HEK293 (cell line): Measurements from ENCODE around the gene AKT3.

Experiments used
- CTCF ChIA-PET: fragments of 350-600 bp; formaldehyde crosslinking; extraction: SDS; loops from one replicate; lab custom pipeline; 2021; ENCODE audit warnings: antibody characterized with exemption; lab: Yijun Ruan, JAX
- POLR2A ChIA-PET: fragments of 300-600 bp; formaldehyde crosslinking; extraction: SDS; loops from one replicate; lab custom pipeline; 2020; ENCODE audit warnings: antibody characterized with exemption, inconsistent platforms; lab: Yijun Ruan, JAX
- H3K27ac ChIP-seq: fragments of 200-500 bp; sonication (Bioruptor generic); 2 replicates; pipeline ENCODE4 v1.5.1; 2014; ENCODE audit warnings: low read depth, low read length, control low read depth, inconsistent platforms; ENCODE audit errors: extremely low read depth
- H3K36me3 ChIP-seq, 2 experiments: fragments of 200-500 bp in 1 of 2; sonication (Bioruptor generic) in 1 of 2; 1 replicate in 1 of 2; 2 replicates in 1 of 2; pipeline ENCODE4 v1.5.1; 2014 to 2017; ENCODE audit warnings: inconsistent platforms in 2 of 2, low read length in 2 of 2; ENCODE audit not compliant: control insufficient read depth in 2 of 2, insufficient read depth in 1 of 2
- H3K4me1 ChIP-seq: fragments of 200-500 bp; sonication (Bioruptor generic); 2 replicates; pipeline ENCODE4 v1.5.1; 2014; ENCODE audit warnings: mild to moderate bottlenecking, low read length, inconsistent platforms; ENCODE audit not compliant: control insufficient read depth, insufficient read depth
- H3K4me3 ChIP-seq: 2 replicates; pipeline ENCODE4 v1.5.1; 2011; ENCODE audit warnings: low read depth, mild to moderate bottlenecking, control low read depth, low read length, moderate library complexity
- H3K9me3 ChIP-seq: fragments of 200-500 bp; sonication (Bioruptor generic); 2 replicates; pipeline ENCODE4 v1.5.1; 2014; ENCODE audit warnings: low read depth, low read length, inconsistent platforms; ENCODE audit not compliant: control insufficient read depth, insufficient read depth
- GLI2 ChIP-seq: fragments of 450-650 bp; formaldehyde crosslinking; IDR thresholded peaks from 2 replicates; pipeline ENCODE4; 2017; ENCODE audit warnings: missing biosample characterization, missing genetic modification characterization, low read depth, borderline replicate concordance
- HOXA7 ChIP-seq: sonication (generic); formaldehyde crosslinking; IDR thresholded peaks from 2 replicates; pipeline ENCODE4 v1.8.1; 2022; ENCODE audit warnings: missing genetic modification reagents, borderline replicate concordance
- MYNN ChIP-seq: fragments of 450-650 bp; formaldehyde crosslinking; IDR thresholded peaks from 2 replicates; pipeline ENCODE4 v1.5.1; 2016; ENCODE audit warnings: missing biosample characterization, missing genetic modification characterization, borderline replicate concordance
- SP7 ChIP-seq: fragments of 450-650 bp; formaldehyde crosslinking; IDR thresholded peaks from 2 replicates; pipeline ENCODE4 v1.5.1; 2016; ENCODE audit warnings: missing biosample characterization, missing genetic modification characterization
- ZBTB49 ChIP-seq: fragments of 450-650 bp; formaldehyde crosslinking; IDR thresholded peaks from 2 replicates; pipeline ENCODE4 v1.5.1; 2016; ENCODE audit warnings: missing biosample characterization, missing genetic modification characterization, low read depth
- ZFP41 ChIP-seq: fragments of 450-650 bp; formaldehyde crosslinking; IDR thresholded peaks from 2 replicates; pipeline ENCODE4 v1.5.1; 2016; ENCODE audit warnings: missing biosample characterization, missing genetic modification characterization, borderline replicate concordance
- ZNF211 ChIP-seq: fragments of 450-650 bp; formaldehyde crosslinking; IDR thresholded peaks from 2 replicates; pipeline ENCODE4 v1.5.1; 2016; ENCODE audit warnings: low read depth, missing biosample characterization, missing genetic modification characterization
- ZNF23 ChIP-seq: fragments of 450-650 bp; formaldehyde crosslinking; IDR thresholded peaks from 2 replicates; pipeline ENCODE4 v1.5.1; 2016; ENCODE audit warnings: missing biosample characterization, missing genetic modification characterization, borderline replicate concordance
- ZNF280C ChIP-seq: fragments of 450-650 bp; formaldehyde crosslinking; IDR thresholded peaks from 2 replicates; pipeline ENCODE4 v1.5.1; 2016; ENCODE audit warnings: missing biosample characterization, missing genetic modification characterization
- ZNF521 ChIP-seq: fragments of 450-650 bp; formaldehyde crosslinking; IDR thresholded peaks from 2 replicates; pipeline ENCODE4 v1.5.1; 2017; ENCODE audit warnings: missing biosample characterization, mild to moderate bottlenecking, missing genetic modification characterization
- ZNF596 ChIP-seq: fragments of 450-650 bp; IDR thresholded peaks from 2 replicates; pipeline ENCODE4 v1.5.0; 2018; ENCODE audit warnings: missing biosample characterization, mild to moderate bottlenecking, missing genetic modification characterization, moderate library complexity
- ZNF610 ChIP-seq: fragments of 450-650 bp; formaldehyde crosslinking; IDR thresholded peaks from 2 replicates; pipeline ENCODE4 v1.5.1; 2016; ENCODE audit warnings: missing biosample characterization, missing genetic modification characterization, borderline replicate concordance
- ZNF626 ChIP-seq: fragments of 450-650 bp; sonication (Bioruptor Pico); formaldehyde crosslinking; IDR thresholded peaks from 2 replicates; pipeline ENCODE4 v1.5.1; 2018; ENCODE audit warnings: missing biosample characterization, missing genetic modification characterization, inconsistent platforms
- ZNF670 ChIP-seq: fragments of 450-650 bp; formaldehyde crosslinking; IDR thresholded peaks from 2 replicates; pipeline ENCODE4 v1.5.1; 2016; ENCODE audit warnings: missing biosample characterization, missing genetic modification characterization, low read depth
- ZNF776 ChIP-seq: fragments of 450-650 bp; formaldehyde crosslinking; IDR thresholded peaks from 2 replicates; pipeline ENCODE4 v1.5.0; 2017; ENCODE audit warnings: missing biosample characterization, missing genetic modification characterization, borderline replicate concordance
- TF ChIP-seq, protein P1 (sequence below): fragments of 450-650 bp; formaldehyde crosslinking; IDR thresholded peaks from 2 replicates; pipeline ENCODE4 v1.5.1; 2016; ENCODE audit warnings: missing biosample characterization, missing genetic modification characterization
- TF ChIP-seq, protein P2 (sequence below): fragments of 450-650 bp; formaldehyde crosslinking; IDR thresholded peaks from 2 replicates; pipeline ENCODE4 v1.5.1; 2016; ENCODE audit warnings: missing biosample characterization, missing genetic modification characterization, low read depth
- TF ChIP-seq, protein P3 (sequence below): fragments of 450-650 bp; formaldehyde crosslinking; IDR thresholded peaks from 2 replicates; pipeline ENCODE4 v1.5.1; 2016; ENCODE audit warnings: missing biosample characterization, missing genetic modification characterization
- TF ChIP-seq, protein P4 (sequence below): fragments of 450-650 bp; formaldehyde crosslinking; IDR thresholded peaks from 2 replicates; pipeline ENCODE4 v1.5.1; 2016; ENCODE audit warnings: missing biosample characterization, missing genetic modification characterization

AKT3 gene

DNA sequence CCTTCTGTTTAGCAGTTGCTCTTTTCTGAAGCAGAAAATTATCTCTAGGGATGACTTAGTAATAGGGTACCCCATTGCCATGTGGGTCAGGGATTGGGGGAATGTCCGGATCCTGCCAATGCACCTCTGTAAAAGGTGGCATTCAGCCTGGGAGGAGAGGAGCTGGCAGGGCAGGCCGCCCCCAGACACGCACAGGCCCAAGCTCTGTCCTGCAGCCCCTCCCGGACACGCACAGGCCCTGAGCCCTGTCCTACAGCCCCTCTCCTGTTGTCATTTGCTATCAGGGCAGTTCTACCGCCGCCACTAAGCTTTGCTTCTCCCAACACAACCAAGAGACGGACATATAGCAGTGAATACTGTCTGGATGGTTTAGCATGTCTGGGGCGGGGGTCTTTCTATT lies 375.1 kb downstream of the AKT3 start (continued):
- TF ChIP-seq, protein P1, sequence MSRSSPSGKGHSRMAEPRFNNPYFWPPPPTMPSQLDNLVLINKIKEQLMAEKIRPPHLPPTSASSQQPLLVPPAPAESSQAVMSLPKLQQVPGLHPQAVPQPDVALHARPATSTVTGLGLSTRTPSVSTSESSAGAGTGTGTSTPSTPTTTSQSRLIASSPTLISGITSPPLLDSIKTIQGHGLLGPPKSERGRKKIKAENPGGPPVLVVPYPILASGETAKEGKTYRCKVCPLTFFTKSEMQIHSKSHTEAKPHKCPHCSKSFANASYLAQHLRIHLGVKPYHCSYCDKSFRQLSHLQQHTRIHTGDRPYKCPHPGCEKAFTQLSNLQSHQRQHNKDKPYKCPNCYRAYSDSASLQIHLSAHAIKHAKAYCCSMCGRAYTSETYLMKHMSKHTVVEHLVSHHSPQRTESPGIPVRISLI (tag by site-specific recombination) = no peak
- TF ChIP-seq GLI2 (no peak), ZNF596 (tag by site-specific recombination) (no peak), ZNF521 (tag by site-specific recombination) (no peak)
- TF ChIP-seq, protein P2, sequence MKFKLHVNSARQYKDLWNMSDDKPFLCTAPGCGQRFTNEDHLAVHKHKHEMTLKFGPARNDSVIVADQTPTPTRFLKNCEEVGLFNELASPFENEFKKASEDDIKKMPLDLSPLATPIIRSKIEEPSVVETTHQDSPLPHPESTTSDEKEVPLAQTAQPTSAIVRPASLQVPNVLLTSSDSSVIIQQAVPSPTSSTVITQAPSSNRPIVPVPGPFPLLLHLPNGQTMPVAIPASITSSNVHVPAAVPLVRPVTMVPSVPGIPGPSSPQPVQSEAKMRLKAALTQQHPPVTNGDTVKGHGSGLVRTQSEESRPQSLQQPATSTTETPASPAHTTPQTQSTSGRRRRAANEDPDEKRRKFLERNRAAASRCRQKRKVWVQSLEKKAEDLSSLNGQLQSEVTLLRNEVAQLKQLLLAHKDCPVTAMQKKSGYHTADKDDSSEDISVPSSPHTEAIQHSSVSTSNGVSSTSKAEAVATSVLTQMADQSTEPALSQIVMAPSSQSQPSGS = no peak

DNA sequence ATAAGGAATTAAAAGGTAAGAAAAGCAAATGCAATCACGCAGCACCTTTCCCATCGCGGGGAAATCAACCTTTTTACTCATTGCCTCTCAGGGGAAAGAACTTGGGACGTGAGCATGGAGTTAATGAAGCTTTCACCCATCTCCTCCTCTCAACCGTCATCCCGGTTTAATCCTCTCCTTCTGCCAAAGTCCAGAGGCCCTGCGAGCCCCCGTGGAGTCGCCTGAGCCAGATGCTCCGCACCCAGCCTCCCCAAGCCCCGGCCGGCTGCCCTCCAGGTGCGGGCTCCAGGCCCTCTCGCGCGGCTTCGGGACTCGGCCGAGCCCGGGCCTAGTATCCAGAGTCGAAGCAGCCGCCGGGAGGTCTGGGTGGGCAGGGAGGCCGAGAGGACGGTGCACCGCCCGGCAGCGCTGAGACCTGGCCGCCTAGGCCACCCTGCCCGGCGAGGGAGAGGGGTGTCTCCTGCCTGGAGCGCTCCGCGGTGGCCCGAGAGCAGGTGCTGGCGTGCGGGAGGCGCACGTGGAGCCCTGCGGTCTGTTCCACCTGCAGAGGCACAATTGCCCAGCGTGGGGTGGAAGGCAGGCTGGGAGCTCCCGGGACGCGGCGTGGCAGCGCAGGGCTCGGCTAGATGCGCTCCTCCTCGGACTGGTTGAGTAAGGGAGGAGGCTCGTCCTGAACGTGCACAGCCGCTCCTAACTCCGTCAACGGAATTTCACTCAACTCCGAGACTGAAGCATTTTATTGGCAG lies 375.7 kb downstream of the AKT3 start:
- ChIA-PET POLR2A (no interaction called here), CTCF (interaction anchor here (0.5 kb wide), 1 partner anchor 110 kb away, joined by 3 read pairs; no protein-coding TSS in a partner anchor)
- Histone ChIP-seq H3K27ac (no peak overlapping the region), H3K36me3 (no peaks in the 10 kb centered on the region), H3K9me3 (no peaks in the 10 kb centered on the region), H3K4me1 (no peaks in the 10 kb centered on the region), H3K4me3 (no peak overlapping the region)
- TF ChIP-seq ZNF23 (tag by site-specific recombination) = no peak
- TF ChIP-seq ZNF211 (tag by site-specific recombination) = no peak
- no peak for TF ChIP-seq ZNF280C
- no peak for TF ChIP-seq ZNF610 (tag by site-specific recombination)
- no peak for TF ChIP-seq ZFP41 (tag by site-specific recombination)
- TF ChIP-seq, protein P3, sequence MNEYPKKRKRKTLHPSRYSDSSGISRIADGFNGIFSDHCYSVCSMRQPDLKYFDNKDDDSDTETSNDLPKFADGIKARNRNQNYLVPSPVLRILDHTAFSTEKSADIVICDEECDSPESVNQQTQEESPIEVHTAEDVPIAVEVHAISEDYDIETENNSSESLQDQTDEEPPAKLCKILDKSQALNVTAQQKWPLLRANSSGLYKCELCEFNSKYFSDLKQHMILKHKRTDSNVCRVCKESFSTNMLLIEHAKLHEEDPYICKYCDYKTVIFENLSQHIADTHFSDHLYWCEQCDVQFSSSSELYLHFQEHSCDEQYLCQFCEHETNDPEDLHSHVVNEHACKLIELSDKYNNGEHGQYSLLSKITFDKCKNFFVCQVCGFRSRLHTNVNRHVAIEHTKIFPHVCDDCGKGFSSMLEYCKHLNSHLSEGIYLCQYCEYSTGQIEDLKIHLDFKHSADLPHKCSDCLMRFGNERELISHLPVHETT (tag by site-specific recombination) = no peak

- Histone ChIP-seq H3K4me1 (no peaks in the 10 kb centered on the region), H3K27ac (no peak overlapping the region), H3K4me3 (no peak overlapping the region), H3K9me3 (no peaks in the 10 kb centered on the region), H3K36me3 (no peaks in the 10 kb centered on the region)
- ChIA-PET CTCF (no interaction called here), POLR2A (no interaction called here)
- TF ChIP-seq ZNF626 (tag by site-specific recombination) (no peak), ZBTB49 (tag by site-specific recombination) (no peak), ZNF670 (no peak), SP7 (tag by site-specific recombination) (no peak), HOXA7 (CRISPR knock-in tag) (no peak), ZNF776 (tag by site-specific recombination) (no peak), MYNN (tag by site-specific recombination) (no peak)
- TF ChIP-seq, protein P4, sequence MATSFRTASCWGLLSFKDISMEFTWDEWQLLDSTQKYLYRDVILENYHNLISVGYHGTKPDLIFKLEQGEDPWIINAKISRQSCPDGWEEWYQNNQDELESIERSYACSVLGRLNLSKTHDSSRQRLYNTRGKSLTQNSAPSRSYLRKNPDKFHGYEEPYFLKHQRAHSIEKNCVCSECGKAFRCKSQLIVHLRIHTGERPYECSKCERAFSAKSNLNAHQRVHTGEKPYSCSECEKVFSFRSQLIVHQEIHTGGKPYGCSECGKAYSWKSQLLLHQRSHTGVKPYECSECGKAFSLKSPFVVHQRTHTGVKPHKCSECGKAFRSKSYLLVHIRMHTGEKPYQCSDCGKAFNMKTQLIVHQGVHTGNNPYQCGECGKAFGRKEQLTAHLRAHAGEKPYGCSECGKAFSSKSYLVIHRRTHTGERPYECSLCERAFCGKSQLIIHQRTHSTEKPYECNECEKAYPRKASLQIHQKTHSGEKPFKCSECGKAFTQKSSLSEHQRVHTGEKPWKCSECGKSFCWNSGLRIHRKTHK (tag by site-specific recombination) = no peak
These were observed 376.6 kb downstream of the AKT3 start for GRCh38 chr1:243473227-243474135.
